ENCODE data around the gene RIPK1.

Gene RIPK1

DNA sequence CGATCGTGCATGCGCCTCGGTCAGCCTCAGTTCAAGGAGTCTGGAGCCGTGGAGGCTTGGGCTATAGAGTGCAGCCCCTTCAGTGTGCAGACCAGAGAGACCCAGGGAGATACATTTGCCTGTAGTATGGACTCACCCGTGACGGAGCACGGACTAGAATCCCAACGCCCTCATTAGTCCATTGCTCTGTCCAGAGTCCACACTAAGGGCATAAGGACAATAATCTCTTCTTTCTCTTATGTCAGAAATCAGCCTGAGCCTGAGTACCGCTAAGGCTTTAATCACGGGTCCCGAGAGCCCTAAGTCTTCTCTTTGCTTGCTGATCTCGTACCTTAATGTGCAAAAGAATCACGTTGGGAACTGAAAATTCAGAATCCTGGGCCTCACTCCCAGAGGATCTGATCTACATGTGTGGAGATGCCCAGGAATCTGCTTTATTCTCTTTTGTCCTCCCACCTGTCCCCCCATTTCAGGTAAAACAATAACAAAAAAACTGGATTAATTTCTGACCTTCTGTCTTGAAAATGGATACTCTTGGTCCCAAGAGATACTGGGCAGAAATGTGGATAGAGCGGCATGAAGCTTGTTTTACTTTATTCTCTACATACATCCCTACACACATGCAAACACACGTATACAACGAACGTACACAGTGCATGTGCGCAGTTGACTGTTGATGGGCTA is 50.9 kb downstream of the RIPK1 start:
- peaks cover 6% of the 10 kb centered on the region for H3K36me3 Mint-ChIP-seq (ENCODE audit: low read depth)
- TF ChIP-seq, protein P1, sequence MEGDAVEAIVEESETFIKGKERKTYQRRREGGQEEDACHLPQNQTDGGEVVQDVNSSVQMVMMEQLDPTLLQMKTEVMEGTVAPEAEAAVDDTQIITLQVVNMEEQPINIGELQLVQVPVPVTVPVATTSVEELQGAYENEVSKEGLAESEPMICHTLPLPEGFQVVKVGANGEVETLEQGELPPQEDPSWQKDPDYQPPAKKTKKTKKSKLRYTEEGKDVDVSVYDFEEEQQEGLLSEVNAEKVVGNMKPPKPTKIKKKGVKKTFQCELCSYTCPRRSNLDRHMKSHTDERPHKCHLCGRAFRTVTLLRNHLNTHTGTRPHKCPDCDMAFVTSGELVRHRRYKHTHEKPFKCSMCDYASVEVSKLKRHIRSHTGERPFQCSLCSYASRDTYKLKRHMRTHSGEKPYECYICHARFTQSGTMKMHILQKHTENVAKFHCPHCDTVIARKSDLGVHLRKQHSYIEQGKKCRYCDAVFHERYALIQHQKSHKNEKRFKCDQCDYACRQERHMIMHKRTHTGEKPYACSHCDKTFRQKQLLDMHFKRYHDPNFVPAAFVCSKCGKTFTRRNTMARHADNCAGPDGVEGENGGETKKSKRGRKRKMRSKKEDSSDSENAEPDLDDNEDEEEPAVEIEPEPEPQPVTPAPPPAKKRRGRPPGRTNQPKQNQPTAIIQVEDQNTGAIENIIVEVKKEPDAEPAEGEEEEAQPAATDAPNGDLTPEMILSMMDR (IDR thresholded peaks at IDR 0.05; ENCODE audit: unreplicated experiment in 3 of 3): no peak
- H3K4me3 Mint-ChIP-seq: peak overlapping the region; percentile 80 to 88 (median 83)
- peak overlapping the region; percentile 49 to 92 (median 62) for H3K27ac Mint-ChIP-seq
- H3K4me1 Mint-ChIP-seq: peaks cover 18% of the 10 kb centered on the region
- no peaks in the 10 kb centered on the region for H3K27me3 Mint-ChIP-seq (ENCODE audit: low read depth)
- H3K9me3 Mint-ChIP-seq: no peaks in the 10 kb centered on the region

DNA sequence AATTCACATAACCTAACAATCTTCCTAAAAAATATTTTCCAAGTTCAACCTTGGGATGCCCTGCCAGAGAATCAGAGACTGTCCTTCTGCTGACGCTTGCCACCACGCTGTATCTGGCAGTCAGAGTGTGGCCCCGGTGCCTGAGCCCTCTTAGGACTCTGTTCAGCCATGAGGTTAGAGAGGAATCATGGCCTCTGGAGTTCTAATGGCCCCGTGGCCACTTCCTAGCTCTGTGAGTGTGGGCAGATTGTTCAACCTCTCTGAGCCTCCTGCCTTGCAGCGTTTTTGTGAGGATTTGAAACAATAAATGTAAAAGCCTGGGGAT is 52.4 kb downstream of the RIPK1 start:
- no peaks in the 10 kb centered on the region for H3K27me3 Mint-ChIP-seq (ENCODE audit: low read depth)
- H3K4me3 Mint-ChIP-seq: peak overlapping the region; percentile 62 to 70 (median 69)
- peaks cover 6% of the 10 kb centered on the region for H3K36me3 Mint-ChIP-seq (ENCODE audit: low read depth)
- TF ChIP-seq, protein P1 (IDR thresholded peaks at IDR 0.05; ENCODE audit: unreplicated experiment in 3 of 3): no peak
- peaks cover 18% of the 10 kb centered on the region for H3K4me1 Mint-ChIP-seq
- no peaks in the 10 kb centered on the region for H3K9me3 Mint-ChIP-seq
- no peak overlapping the region for H3K27ac Mint-ChIP-seq

DNA sequence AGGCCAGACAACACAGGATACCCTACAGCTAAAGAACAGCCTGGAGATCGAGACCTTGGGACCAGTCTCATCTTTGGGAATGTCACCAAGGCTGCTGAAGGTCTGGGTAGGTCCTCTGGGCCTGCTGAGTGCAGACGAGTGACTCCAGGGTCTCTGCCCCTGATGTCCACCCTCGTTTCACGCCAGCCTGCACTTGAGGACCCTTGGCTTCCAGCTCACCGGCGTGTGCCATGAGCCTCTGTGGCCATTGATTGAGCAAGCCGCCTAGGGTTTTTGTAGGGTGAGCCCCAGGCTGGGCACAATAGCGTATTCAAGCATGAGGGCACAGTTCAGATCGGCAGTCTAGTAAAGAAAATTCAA is 54.5 kb downstream of the RIPK1 start:
- Mint-ChIP-seq H3K27ac (no peak overlapping the region), H3K4me3 (no peak overlapping the region), H3K36me3 (ENCODE audit: low read depth) (peaks cover 12% of the 10 kb centered on the region), H3K4me1 (peaks cover 12% of the 10 kb centered on the region), H3K9me3 (no peaks in the 10 kb centered on the region), H3K27me3 (ENCODE audit: low read depth) (no peaks in the 10 kb centered on the region)
- TF ChIP-seq, protein P1 (IDR thresholded peaks at IDR 0.05; ENCODE audit: unreplicated experiment in 3 of 3): no peak

DNA sequence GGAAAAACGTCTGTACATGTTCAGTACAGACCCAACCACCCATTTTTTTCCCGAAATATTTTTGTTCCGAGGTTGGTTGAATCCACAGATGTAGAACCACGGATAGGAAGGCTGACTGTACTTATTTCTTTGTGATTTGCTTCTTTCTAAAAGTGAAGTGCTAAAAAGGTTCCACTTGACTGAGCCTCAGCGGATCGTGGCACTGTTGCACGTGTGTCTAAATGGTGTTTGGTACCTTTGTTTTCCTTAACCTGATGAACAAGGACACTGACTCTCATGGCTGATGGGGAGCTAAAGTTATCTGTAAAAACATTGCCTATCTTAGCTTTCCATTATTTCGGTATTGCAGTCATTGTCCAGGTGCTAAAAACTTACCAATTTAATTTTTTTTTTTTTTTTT is 56.4 kb downstream of the RIPK1 start:
- Mint-ChIP-seq H3K4me1 (peaks cover under 1% of the 10 kb centered on the region), H3K27ac (no peak overlapping the region), H3K27me3 (ENCODE audit: low read depth) (no peaks in the 10 kb centered on the region), H3K4me3 (no peak overlapping the region), H3K36me3 (ENCODE audit: low read depth) (peaks cover 28% of the 10 kb centered on the region), H3K9me3 (no peaks in the 10 kb centered on the region)
- TF ChIP-seq, protein P1 (IDR thresholded peaks at IDR 0.05; ENCODE audit: unreplicated experiment in 3 of 3): no peak

DNA sequence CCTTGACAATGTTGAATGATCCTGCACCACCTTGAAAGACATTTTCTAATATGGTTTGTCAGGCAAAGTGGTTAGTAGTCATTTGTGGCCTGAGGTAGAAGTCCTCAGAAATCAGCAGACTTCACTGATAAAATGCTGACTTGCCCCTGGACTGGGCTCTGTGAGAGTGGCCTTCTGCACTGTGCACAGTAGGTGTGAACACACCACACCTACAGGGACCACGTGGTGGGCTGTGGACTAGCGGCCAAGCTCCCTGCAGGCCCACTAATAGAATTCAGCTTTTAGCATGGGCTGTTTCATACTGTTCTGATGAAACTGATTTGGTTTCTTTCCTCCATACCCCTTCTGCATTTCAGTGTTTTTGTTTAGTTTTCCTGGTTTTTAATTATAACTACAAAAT is 57.5 kb downstream of the RIPK1 start:
- H3K4me1 Mint-ChIP-seq: no peaks in the 10 kb centered on the region
- H3K36me3 Mint-ChIP-seq (ENCODE audit: low read depth): peaks cover 33% of the 10 kb centered on the region
- no peak overlapping the region for H3K27ac Mint-ChIP-seq
- H3K4me3 Mint-ChIP-seq: no peak overlapping the region
- TF ChIP-seq, protein P1 (IDR thresholded peaks at IDR 0.05; ENCODE audit: unreplicated experiment in 3 of 3): no peak
- H3K9me3 Mint-ChIP-seq: no peaks in the 10 kb centered on the region
- no peaks in the 10 kb centered on the region for H3K27me3 Mint-ChIP-seq (ENCODE audit: low read depth)

DNA sequence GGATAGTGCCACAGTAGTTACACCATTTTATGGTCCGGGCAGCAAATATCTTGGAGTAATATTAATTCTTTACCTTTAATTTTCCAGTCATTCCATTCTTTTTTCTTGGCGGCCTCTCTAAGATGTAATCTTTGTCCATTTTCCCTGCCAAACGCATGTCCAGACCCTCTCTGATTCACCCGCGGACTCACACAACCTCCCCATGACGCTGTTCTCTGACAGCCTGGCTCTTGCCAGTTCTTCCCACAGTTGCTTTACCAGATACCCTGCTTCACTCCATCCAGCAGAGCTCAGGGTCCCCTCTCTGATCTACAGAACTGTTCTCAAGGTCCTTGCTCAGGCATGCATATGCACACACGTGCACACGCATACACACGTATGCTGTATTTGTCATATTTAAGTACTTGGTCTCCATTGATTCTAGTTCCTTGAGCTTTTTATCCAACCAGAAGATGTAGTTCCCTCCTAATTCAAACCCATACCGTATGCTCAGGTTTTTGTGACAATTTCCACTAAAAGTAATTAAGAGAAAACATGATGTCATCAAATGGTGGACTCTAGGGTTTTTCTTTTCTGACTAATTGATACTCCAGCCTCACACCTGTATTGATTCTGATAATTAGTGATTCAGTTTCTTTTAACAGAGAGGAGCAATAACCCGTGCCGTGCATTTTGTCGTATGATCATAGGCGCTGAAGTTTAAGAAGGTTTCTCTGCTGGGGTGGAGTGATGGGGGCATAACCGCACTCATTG is 60.2 kb downstream of the RIPK1 start:
- Mint-ChIP-seq H3K4me3 (no peak overlapping the region), H3K27ac (no peak overlapping the region), H3K27me3 (ENCODE audit: low read depth) (no peaks in the 10 kb centered on the region), H3K36me3 (ENCODE audit: low read depth) (peaks cover 54% of the 10 kb centered on the region), H3K9me3 (no peaks in the 10 kb centered on the region), H3K4me1 (no peaks in the 10 kb centered on the region)
- TF ChIP-seq, protein P1 (IDR thresholded peaks at IDR 0.05; ENCODE audit: unreplicated experiment in 3 of 3): no peak

All from nephron (organoid).